GM21825 (cell line): ENCODE data around the gene POU2F3.

Experiments
- ATAC-seq: cut with Tn5 transposase; IDR thresholded peaks from one replicate; pipeline ENCODE4 v1.9.1; 2021; ENCODE audit warnings: mild to moderate bottlenecking, moderate library complexity; ENCODE audit not compliant: unreplicated experiment

POU2F3 gene

GRCh38 chr11:120316880-120317688 lies 77.1 kb downstream of the POU2F3 start:
- no peak for ATAC-seq

GRCh38 chr11:120317689-120318480 lies 77.9 kb downstream of the POU2F3 start:
- no peak for ATAC-seq

DNA sequence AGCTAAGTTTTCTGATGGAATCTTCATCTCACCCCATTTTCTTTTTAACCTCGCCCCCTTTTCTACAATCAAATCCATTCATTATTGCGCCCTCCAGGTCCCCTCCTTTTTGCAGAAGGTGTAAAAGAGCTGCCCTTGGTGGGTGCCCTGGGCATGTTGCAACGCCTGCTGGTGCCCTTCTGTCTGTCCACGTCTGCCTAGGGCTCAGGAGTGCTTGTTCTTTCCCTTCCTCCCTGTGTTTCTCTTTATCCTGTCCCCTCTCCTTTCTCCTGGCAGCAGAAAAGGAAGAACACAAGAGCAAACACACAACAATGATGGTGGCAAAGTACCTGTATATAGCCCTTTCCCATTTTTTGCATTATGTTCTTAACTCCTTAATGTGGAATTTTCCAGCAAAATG lies 79.0 kb downstream of the POU2F3 start:
- no peak for ATAC-seq

- ATAC-seq, result peak; percentile 57
Measured at GRCh38 chr11:120324932-120325810, 85.2 kb downstream of the POU2F3 start, which contains the start of gene TLCD5. Gene TLCD5 (plus strand): TSS chr11:120325299. CDS start chr11:120327442, 2,143 bp downstream.

- no peak for ATAC-seq
Measured at GRCh38 chr11:120326228-120326627, 86.3 kb downstream of the POU2F3 start.

GRCh38 chr11:120326845-120327281 lies 86.9 kb downstream of the POU2F3 start:
- ATAC-seq, result no peak

- no peak for ATAC-seq
Measured at GRCh38 chr11:120327311-120327710, 87.4 kb downstream of the POU2F3 start.

DNA sequence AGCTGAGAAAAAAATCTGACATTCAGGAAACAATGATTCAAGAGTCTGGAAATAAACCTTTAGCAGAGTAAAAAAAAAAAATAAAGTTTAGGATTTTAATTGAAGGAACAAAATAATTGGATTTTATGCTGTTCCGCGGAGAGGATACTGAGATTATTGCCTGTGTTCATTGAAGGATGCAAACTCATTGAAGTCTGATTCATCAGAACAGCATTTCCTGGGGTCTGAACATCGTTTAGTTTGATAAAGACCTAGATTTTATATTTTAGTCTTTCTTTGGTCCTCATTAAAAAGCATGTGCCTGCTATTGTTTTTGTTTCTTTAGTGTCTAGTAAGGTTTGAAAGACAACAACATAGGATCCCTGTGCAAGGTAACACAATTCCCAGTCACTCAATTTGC lies 89.6 kb downstream of the POU2F3 start:
- no peak for ATAC-seq

DNA sequence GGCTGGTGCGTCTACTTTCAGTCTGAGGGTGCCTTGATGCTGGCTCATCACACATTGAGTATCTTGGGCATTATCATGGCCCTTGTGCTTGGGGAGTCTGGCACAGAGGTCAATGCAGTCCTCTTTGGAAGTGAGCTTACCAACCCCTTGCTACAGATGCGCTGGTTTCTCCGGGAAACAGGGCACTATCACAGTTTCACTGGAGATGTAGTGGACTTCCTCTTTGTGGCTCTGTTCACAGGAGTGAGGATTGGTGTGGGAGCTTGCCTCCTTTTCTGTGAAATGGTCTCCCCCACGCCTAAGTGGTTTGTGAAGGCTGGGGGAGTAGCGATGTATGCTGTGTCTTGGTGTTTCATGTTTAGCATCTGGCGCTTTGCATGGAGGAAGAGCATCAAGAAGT lies 90.1 kb downstream of the POU2F3 start:
- no peak for ATAC-seq

- ATAC-seq, result no peak
Measured at GRCh38 chr11:120331301-120331996, 91.5 kb downstream of the POU2F3 start.

GRCh38 chr11:120332822-120333716 lies 93.1 kb downstream of the POU2F3 start:
- ATAC-seq, result no peak

GRCh38 chr11:120333801-120334200 lies 93.9 kb downstream of the POU2F3 start:
- ATAC-seq, result no peak

GRCh38 chr11:120334332-120334731 lies 94.4 kb downstream of the POU2F3 start:
- ATAC-seq, result no peak

DNA sequence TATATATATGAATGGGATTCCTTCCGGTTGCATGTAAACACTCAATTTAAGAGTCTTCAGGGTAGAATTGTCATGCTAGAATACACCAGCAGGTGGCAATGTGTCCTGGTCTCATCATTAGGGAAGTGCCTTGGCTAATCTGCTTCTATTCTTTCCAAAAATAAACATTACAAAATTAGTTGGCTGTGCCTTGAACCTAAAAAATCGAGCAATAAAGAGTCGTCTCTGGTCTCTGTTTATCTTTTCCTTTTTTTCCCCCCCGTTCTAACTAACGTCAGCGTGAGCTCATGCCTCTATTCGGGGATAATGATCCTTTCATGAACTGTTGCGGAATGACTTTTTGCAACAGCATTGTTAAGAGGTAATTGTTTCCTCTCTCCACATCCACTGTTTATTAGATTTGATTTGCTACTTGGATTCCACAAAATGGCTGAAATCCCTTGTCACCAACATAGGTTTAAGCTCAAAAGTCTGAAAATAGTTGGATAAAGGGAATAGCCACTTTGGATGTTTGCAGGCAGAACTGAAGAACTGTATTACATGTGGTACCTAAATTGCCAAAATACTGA lies 95.0 kb downstream of the POU2F3 start:
- ATAC-seq, result peak; percentile 26

DNA sequence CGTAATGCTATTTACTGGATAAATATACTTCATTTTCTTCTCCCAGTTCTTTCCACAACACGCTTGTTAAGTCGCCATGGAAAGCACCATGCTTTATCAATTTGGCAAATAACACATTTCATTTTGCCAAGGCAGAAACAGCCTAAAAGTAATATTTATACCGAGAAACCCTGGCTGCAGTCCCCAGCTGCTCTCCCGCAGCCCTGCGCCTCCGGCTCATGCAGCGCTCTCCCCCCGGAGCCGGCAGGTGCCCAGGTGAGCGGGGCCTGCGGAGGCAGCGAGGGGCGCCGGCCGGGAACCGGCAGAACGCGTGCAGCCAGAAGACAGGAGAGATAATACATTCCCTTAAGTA lies 95.6 kb downstream of the POU2F3 start:
- ATAC-seq, result peak; percentile 10

GRCh38 chr11:120335908-120336640 lies 96.1 kb downstream of the POU2F3 start, which contains the start of gene ARHGEF12:
Gene ARHGEF12 (plus strand): TSS chr11:120336413. CDS start chr11:120337244, 831 bp downstream.
- ATAC-seq, result peak; percentile 49

DNA sequence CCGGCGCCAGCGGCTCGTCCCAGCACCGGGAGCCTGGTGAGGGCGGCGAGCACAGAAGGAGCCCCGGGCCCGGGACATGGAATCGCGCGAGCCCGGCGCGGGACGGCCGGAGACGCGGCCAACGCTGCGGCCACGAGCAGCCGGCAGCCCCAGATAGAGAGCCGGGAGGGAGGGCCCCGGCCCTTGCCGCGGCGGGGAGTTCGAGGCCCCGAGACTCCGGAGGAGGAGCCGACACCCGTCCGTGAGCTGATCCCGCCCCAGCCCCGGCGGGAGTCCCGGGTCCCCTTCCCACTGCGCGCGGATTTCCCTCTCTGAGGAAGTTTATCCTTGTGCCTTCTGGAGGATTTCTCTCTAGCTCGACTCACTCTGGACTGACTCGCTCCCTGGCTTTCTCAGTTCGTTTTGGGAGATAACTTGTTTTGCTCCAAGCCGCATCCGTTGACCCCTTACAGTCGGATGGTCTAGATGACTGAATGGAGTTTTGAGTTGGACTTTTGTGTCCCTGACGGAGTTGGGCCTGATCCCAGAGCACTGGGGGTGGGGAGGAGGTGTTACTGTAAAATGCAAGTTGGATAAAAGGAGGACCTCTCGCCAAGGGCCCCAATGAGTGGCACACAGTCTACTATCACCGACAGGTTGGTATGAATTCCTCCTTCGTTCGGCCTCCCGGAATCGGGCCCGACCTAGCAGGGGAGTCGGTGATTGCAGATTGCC lies 96.9 kb downstream of the POU2F3 start:
- ATAC-seq, result peak; percentile 28
